ENCODE results near the gene NDST4.

Gene NDST4

DNA sequence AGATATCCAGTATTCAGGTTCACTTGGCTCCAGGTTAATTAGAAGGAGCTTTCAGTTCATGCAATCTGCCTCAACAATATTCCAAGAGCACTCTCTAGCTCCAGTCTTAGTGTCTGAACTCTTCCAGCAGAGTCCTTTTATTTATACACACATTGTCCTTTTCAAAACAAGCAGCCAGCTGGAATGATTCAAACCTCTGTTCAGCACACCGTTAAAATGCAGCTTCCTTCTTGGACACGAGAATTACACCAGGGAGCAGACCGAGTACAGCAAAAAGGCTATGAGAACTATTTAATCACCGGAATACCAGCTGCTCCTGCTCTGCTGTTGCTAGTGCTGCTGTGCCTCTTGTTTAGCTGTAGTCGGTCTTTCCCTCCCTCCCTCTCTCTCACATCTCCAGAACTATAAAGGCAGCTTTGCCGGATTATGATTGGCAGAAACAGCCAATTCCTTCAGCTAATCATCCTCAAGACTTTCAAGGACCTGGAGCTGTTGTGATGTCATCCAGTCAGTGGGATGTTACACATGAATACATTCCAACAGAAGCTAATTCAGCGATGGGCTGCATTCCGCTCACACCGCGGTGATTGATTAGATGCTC lies at the start of gene NDST4:
Gene NDST4 (minus strand): TSS at position 115 of the 601 bp plus-strand sequence. CDS start 36,584 bp downstream, outside the sequence.
- no peak for DNase-seq

DNA sequence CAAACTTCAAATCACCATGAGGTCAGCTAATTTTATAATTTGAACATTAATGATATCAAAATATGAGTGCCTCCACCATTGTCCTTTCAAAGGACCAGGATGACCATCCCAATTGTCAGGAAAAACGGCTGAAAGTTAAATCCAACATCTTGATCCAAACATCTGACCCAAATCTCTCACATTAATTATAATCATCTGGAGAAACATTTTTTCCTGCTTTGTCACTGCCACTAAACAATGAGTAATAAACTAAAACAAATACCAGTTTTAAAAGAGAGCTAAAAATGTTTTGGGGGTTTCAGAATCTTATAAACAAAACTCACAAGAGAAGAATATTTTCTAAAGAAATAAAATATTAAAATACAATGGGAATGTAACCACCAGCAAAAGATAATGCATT lies 45.7 kb upstream of the NDST4 start:
- no peak for DNase-seq

DNA sequence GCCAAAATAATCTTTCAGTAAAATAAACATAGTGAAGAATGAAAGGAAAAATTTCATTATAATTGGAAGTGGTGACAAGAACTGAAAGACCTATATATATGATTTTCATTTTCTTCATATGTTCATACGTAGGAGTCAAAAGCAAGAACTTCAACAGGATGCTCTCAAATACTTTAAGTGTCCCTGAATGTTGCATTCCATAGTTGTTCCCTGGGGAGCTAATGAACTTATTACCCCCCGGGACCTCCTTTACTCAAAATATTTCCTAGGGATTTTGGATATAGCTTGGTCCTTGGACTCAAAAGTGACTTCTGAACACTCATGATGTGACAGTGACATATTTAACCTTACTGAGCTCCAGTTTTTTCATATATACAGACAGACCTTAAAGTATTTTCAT lies 44.9 kb upstream of the NDST4 start:
- DNase-seq: no peak

DNA sequence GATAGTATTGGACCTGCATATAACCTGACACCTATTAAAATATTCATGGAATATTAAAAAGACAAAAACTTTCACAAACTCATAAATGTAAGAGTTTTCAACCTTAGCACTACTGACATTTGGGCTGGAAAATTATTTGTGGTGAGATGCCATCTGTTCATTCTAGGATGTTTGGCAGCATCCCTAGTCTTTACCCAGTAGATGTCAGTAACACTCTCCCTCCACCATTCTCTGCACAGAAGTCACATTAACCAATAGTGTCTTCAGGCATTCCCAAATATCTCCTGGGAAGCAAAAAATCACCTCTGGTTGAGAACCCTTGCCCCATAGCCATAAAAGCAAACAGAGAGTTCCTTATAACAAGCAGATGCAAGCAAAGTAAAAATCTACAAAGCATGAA lies 41.4 kb upstream of the NDST4 start:
- no peak for DNase-seq

DNA sequence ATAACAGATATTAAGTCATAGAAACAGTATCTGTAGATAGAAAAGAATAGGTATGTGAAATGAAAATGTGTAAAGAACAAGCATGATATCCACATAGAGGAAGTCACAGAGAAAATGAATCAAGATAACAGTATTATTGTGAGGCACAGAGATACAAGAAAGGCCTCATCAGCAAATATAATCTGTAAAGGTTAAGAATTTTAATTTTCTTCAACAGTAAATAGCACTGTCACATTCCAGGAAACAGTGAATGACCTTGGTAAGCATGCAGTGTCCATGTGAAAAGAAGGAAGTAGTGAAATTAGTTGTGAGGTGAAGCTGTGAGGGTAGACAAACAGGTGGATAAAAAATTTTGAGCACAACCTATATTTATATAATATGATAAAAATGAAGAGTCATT lies 39.5 kb upstream of the NDST4 start:
- no peak for DNase-seq

DNA sequence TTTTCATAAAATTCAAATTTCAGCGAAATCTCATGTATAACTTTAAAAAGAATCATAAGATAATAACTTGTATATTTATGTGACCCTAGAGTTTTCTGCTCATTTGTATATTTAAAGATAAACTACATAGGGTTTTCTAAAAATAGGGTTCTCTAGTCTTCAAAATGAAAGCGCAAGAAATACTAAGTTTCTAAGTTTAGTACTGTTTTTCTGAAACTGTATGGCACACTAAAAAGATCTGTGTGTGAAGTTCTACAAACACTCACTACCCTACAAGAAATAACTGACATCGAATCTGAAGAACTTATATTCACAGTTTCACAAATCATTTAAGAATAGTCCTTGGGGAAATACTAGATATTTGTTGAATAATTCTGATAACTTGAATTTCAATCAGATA lies 38.7 kb upstream of the NDST4 start:
- DNase-seq: no peak

DNA sequence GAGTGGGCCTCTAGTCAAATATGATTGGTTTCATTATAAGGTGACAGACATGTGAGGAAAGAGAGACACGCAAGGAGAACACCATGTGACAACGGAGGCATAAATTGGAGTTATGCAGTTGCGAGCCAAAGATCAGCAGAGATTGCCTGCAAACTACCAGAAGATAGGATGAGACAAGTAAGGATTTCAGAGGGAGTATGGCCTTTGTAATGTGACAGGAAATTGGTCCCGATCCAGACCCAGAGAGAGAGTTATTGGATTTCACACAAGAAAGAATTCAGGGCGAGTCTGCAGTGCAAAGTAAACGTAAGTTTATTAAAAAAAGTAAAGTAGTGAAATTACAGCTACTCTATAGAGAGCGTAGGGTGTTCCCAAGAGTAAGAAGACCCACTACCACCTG lies 35.7 kb upstream of the NDST4 start:
- no peak for DNase-seq

DNA sequence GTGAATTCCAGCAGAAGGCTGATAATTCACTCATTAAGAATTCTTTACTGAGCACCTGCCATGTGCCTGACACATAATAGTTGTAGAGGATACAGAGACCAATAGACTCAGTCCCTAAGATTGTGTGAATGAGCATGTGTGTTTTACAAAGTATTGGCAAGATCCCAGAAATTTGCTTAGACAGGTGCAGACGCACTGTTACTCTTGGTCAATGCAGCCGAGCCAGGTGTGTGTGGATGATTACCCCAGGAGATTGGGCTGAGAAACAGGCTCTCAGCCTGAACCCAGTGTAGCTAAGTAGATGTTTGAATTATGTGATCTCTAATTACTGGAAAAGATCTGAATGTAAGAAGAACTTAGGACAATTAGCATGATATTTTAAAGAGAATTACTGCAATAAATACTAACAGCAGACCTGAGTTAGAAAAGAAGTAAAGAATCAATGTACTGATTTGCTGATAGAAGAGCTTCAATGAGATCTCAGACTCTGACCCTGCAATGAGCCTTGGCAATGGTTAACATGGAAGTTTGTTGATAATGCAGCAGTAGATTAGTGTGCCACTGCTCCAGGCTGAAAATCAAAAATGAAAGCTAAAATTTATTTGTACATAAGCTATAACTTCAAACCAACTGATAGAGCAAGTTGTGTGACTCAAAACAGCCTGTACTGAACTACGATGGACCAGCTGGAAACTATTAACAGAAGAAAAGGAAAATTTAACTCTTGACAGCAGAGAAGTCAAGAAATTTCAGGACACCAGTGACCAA lies 32.2 kb upstream of the NDST4 start:
- no peak for DNase-seq

DNA sequence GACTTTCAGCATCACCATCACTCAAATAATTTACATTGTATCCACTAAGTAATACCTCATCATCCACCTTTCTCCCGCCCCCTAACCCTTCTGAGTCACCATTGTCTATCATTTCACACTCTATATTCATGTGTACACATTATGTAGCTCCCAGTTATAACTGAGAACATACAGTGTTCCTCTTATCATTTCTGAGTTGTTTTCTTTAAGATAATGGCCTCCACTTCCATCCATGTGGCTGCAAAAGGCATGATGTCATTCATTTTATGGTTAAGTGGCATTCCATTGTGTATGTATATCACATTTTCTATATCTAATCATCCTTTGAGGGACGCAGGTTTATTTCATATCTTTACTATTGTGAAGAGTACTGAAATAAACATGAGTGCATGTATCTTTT lies 14.6 kb upstream of the NDST4 start:
- no peak for DNase-seq

DNA sequence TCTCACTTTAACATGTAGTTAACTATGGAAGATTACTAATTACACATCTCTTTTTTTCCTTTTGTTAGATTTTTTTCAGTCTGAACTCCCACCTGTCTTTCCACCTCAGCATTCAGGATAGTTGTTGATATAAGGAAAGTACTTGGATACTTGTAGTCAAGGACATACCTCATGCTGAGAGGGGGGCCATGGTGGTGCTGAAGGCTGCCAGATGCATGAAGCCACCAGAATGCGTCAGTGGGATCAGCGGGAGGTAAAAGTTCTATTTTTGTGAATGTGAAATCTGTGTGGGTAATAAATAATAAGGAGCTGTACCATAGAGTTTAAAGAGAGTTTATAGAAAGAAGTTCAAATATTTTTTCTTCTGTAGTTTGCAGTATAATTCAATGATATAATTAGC lies 13.1 kb upstream of the NDST4 start:
- DNase-seq: no peak

DNA sequence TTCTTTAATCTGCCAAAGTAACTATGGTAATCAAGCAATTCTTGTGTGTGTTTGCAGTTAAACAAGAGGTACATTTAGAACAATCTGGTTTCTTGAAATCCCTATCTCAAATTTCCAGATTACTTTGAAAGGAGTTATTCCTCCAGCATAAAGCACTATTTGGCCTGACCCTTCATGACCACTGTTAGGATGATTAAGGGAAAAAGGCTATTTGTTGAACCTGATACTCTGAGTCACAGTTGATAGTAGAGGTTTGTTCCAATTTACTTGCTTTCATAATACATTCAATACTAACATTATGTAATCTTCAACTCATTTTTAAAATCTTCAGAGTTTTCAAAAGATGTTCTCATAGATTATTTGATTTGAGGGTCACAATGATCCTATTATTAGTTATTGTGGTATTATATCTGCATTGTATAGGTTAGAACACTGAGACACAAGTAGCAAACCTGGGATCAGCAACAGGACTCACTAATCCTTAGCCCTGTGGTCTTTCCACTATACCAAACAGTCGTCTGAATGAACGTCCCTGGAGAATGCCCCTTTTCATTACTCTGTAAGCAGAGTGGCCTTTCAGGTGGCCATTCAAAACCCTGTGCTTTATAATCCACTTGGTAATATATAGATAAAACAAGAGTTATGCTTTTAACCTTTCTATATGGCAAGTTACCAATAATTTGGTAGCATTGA lies 8.1 kb upstream of the NDST4 start:
- no peak for DNase-seq

DNA sequence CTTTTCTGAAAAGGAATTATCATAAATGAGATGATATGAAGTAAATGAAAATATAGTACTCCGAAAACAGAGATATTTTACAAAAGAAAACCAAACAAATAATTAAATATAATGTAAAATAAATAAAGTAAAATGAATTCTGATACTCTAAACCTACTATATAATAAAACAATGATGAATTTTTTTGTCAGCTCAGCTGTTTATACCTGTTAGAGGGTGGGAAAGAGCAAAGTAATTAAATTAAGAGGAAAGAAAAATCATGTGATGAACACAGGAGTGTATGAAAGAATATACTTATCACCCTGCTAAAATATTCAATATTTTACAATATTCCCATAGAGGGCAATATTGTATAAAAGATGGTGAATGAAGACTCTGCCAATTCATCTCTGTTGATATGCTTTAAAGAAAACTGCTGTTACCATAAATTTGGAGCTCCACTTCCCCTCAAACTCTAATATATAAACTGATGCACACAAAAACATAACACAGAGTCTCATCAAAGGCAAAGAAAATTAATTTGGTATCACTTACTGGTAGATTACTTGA lies 6.5 kb upstream of the NDST4 start:
- DNase-seq: no peak

DNA sequence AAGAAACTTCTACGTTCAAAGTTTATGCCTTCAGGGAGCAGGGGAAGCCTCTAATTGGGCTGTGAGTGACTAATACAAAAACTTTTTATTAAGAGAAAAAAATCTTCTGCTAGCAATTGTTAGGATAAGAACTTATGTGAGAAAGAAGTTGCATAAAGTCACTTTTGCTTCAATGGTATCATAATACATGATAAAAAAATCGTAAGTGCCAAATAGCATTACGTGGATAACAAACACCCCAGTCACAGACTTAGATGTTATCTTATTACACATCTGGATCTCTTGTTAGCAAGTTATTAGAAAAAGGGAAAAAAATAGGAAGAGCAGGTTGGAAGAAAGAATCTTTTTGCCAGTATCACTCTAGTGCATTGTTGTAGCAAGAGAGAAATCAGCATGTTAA lies 4.2 kb upstream of the NDST4 start:
- no peak for DNase-seq

DNA sequence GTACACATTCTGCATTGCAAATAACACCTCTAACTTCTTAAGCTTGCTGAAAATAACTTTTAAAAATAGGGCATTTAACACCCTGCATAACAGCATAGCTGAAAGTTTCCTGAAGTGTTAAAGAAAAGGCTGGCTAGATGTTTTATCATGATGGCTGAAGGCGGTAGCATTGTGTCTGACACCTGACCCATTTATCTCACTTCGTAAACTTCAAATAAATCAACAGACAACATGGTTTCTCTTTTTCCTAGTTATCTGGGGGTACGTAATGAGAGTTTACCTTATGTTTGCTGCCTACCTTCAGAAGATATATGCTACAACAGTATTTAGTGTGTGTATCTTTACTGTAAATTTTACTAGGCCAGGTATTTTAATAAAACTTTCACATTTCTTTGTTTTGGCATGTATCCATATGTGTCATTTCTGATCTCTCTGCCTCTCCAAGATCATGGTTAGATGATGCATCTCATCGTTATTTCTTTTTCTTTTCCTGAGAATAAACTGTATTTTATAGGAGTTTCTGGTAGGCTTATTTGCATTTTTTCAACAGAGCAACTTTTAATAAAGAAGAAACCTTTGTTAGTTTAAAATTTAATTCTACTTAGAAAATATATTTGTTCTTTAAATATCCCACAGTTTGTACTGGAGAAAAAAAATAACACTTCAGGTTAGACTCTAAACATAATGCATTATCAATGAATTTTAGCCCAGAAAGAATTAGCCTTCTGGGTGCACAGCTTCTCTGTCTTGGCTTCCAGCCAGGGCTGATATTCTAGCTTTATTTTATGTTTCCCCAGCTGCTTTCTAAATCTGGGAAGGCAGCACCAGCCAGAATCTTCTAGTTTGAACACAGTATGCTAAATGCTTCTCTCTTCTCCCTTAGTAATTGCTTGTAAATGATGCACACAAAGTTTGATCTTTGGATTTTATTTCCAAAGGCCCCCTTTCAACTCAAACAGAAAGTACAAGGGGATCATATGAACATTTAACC lies 2.9 kb downstream of the NDST4 start:
- DNase-seq: no peak

DNA sequence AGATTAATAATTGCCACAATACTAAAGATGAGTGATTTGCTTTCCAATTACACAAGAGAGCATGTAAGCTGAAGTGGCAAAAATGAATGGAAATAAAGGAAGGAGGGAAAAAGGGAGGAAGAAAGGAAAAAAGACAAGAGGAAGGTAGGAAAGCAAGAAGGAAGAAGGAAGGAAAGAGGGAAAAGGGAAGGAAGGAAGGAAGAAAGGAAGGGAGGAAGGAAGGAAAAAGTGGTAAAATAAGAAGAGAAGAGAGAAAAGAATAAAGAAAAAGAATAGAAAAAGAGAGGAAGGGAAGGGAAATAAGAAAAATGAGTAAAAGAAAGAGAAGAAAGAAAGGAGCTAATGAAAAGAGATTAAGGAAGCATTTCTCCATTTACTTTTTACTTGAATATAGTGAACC lies 4.6 kb downstream of the NDST4 start:
- no peak for DNase-seq

DNA sequence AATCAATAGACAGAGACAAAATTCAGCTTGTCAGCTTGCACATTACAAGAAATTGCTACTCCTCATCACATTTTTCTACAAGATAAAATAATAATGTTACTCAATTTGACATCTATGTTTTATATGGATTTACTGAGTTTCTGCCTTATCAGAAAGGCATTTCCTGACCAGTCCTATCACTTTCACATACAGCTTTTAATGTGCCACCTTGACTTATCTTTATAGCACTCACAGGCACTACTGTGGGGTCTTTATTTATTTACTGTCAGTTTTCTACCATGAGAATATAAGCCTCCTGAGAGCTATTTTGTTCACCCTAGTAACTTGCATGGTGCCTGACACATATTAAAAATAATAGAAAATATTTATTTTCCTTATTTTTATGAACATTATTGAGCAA lies 6.0 kb downstream of the NDST4 start:
- DNase-seq: no peak

DNA sequence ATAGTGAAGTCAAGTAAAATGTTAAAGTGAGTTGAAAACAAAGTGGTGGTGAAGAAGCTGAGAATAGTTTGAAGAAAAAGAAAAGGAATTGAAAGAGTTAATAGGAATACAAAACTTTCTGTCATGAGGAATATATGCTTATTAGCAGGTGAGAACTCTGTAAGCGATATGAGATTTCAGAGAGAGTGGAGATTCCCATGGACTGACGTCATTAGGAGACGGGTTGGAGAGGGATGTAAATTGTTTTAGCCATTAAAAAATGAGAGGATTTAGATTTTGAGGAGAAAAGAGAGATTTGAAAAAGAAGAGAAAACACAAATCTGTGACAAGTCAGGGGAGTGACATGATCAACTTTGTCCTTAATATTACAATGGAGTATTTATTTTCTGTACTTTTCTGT lies 11.7 kb downstream of the NDST4 start:
- no peak for DNase-seq

DNA sequence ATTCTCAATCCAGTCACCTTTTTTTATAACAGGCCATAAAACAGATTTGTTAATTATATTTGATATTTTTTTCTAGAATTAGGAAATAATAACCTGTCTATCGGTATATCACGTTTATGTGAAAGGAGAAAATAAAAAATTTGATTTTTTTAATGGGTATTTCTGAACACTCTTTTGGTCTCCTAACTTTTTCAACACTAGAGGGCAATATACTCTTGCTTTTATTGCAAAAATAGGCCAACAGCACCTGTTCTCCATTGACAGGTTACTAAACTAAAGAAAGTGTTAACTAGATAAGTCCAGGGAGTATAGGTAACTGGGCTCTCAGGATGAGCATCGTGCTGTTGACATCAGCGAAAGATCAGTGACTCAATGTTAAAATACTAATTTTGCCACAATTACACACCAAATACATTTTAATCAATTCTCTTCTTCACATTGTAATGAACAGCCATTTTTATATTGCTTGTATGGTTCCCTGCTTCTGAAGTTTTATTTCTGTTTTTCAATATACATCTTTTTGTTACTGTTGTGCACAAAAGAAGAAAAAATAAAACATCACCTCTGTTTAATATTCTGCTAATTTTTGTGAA lies 22.8 kb downstream of the NDST4 start:
- DNase-seq: no peak

DNA sequence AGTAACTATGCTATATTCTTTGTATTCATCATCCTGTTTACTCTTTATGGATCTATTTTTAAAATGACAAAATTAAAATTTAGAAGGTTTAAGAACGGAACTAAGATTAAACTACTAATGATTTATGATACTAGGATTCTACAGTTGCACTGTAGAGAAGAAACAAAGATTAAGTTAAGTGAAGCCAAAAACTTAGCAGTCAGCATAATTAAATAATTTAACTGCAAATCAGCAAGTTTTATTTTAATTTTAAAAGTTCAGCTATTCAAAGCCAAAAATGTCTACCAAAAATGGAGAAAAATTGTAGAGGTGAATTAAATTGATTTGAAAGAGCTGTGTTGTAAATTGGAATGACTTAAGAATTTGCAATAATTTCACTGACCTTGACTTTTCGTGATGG lies 30.8 kb downstream of the NDST4 start:
- DNase-seq: no peak

DNA sequence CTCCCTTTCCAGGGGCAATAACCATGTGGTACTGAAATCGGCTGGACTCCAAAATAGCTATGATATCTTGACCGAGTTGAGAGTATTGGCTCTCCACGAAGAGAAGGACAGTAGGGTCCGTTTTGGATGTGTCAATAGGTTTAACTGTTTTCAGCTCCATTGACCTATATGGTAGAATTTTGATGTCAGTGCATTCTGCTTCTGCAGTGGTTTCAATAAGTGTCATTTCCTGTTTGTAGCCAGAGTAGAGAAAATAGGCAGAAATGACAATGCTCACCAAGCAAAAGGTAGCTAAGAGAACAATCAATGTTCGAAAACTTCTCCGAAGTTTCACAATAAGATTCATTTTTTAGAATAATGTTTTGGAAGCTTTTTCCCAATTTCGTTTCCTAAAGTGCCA lies 36.7 kb downstream of the NDST4 start:
- no peak for DNase-seq

DNA sequence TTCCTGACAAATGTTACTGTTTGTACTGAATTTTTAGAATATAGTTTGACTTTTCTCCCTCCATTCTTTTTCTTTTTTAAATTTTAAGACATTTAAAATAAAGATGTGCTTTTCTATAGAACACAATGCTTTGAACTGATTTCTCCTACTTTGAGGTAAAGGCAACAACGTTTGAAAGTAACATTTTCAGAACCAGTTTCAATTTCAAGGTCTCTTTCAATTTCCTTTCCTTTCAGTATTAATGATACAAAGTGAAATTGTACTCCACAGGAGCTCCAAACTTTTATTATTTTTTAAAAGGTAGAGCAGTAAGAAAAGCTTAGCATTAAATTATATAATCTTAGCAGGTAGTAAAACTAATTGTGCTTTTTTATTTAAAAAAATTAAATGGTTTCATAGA lies 54.9 kb downstream of the NDST4 start:
- DNase-seq: no peak

DNA sequence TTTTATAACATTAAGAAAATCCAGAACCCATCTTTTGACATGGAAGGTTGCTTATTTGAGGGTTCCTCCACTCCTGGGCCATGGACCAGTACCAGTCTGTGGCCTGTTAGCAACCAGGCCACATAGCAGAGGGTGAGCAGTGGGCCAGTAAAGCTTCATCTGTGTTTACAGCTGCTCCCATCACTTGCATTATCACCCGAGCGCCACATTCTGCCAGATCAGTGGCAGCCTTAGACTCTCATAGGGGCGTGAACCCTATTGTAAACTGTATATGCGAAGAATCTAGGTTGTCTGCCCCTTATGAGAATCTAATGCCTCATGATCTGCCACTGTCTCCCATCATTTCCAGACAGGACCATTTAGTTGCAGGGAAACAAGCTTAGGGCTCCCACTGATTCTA lies 58.6 kb downstream of the NDST4 start:
- no peak for DNase-seq
